ENCODE results near the gene ABHD12. TPM values are rescaled to one million over a fixed set of nuclear protein-coding genes. Genes with fewer than 3 reads are reported as not detected.
A peak's percentile ranks its signal among the peaks of the same experiment; 100 is the strongest.
"Not testable (repeated sequence)": the region's sequence is repeated elsewhere in the genome, so short reads cannot be mapped to it uniquely, and the experiment has no call there.

The ABHD12 gene
- total RNA-seq, 1 donor from 2014 or later = 29.0 TPM

DNA sequence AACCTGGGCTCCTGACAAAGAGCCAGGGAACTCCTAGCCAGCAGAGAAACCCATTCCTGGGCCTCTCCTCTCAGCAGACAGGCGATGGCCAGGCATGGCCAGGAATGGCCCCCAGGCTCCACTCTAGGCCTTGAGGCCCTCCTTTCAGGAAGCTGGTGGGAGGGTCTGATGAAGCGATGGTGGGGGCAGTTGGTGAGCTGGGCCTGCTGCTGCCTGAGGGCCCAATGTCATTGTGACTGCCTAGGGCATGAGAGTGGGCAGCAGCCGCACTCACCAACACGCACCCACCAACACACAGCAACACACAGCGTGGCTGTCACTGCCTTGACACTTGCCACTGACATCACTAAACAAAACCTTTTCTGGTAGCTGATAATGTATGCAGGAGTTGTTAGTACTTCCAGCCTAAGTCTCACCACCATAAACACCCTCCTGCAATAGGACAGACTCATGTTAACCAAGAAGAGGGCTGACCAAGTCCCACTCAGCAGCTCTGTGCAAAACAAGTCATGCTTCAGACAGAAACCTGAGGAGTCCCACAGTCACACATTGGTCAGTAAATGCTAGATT, 69.3 kb downstream of the ABHD12 start:
- Mint-ChIP-seq H3K9me3 (no peaks in the 10 kb centered on the region), H3K4me3 (ENCODE audit: low read depth) (no peak overlapping the region), H3K36me3 (ENCODE audit: low read depth) (peaks cover 25% of the 10 kb centered on the region), H3K4me1 (ENCODE audit: low read depth) (peaks cover 11% of the 10 kb centered on the region), H3K27ac (peak overlapping the region; percentile 72), H3K27me3 (ENCODE audit: low read depth) (no peaks in the 10 kb centered on the region)
- DNase-seq (ENCODE audit: low spot score) = no peak
- intact Hi-C loops (cut with micrococcal nuclease) = no loop called here

DNA sequence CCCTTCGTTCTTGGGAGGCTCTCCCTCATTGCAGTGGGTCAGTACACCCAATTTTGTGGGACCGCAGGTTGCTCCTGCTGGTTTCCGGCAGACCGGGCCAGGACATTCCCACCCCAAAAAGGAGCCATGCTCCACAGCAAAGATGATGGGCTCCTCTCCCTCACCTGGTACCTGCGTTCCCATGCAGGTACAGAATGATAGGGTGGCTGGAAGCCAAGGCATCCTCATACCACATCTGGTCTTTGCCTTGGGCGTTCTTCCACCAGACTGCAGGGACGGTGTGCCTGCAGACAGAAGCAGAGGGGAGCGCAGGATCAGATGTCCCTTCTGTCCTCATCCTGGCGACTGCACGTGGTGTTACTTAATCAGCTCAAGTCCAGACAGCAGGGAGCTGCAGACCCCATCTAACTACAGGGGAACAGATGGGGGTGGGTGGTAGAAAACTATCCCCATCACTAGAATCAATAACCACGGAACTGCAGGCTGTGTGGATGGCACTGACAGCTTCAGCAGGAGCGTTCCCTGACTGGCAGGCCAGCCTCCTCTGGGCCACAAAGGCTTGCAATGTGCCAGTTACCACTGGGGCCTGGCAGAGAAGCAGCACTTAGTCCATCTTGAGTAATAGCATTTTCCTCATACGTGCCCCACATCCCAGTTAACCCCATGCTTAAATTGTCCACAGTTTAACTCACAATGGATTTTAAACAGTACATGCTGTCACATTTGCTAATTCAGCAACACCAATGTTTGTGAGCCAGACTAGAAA, 70.4 kb downstream of the ABHD12 start:
- Mint-ChIP-seq H3K4me1 (ENCODE audit: low read depth) (peaks cover 13% of the 10 kb centered on the region), H3K36me3 (ENCODE audit: low read depth) (peaks cover 25% of the 10 kb centered on the region), H3K4me3 (ENCODE audit: low read depth) (no peak overlapping the region), H3K27ac (no peak overlapping the region), H3K27me3 (ENCODE audit: low read depth) (no peaks in the 10 kb centered on the region), H3K9me3 (no peaks in the 10 kb centered on the region)
- DNase-seq (ENCODE audit: low spot score) = no peak
- intact Hi-C loops (cut with micrococcal nuclease) = no loop called here

DNA sequence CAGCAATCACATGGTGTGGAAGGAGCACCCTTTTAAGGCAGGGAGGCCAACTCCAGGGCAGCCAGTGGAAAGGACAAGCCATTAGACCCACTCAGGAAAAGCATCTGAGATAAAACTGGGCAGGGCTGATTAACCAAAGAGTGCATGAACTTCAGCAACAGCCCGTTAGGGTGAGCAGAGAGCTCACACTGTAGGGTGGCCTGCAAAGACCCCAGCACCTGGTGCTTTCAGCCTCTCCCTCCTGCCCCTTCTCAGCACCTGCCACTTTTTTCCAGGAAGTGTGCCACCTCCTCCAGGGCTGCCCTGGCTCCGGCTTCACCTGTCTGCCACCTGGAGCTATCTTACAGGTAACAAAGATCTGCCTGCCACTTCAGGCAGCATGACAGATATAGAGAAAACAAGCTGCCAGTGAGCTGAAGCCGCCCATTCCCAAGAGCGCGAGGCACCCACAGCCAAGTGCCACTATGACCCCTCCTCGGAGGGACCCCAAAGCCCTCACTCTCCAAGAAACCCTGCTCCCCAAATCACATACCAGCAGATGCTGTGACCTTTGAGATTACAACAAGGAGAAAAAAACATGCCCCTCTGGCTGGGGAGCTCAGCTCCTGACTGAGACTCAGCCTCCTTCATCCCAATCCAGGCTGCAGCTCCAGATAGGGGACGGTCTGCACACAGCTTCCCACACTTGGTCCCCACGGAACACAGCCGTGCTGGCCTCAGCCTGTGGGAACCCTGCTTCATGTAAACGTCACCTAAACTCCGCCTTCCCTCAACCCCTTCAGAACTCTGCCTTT, 71.2 kb downstream of the ABHD12 start:
- Mint-ChIP-seq H3K4me3 (ENCODE audit: low read depth) (no peak overlapping the region), H3K9me3 (no peaks in the 10 kb centered on the region), H3K4me1 (ENCODE audit: low read depth) (peaks cover 13% of the 10 kb centered on the region), H3K27ac (no peak overlapping the region), H3K27me3 (ENCODE audit: low read depth) (no peaks in the 10 kb centered on the region), H3K36me3 (ENCODE audit: low read depth) (peaks cover 25% of the 10 kb centered on the region)
- DNase-seq (ENCODE audit: low spot score) = no peak
- intact Hi-C loops (cut with micrococcal nuclease) = no loop called here

DNA sequence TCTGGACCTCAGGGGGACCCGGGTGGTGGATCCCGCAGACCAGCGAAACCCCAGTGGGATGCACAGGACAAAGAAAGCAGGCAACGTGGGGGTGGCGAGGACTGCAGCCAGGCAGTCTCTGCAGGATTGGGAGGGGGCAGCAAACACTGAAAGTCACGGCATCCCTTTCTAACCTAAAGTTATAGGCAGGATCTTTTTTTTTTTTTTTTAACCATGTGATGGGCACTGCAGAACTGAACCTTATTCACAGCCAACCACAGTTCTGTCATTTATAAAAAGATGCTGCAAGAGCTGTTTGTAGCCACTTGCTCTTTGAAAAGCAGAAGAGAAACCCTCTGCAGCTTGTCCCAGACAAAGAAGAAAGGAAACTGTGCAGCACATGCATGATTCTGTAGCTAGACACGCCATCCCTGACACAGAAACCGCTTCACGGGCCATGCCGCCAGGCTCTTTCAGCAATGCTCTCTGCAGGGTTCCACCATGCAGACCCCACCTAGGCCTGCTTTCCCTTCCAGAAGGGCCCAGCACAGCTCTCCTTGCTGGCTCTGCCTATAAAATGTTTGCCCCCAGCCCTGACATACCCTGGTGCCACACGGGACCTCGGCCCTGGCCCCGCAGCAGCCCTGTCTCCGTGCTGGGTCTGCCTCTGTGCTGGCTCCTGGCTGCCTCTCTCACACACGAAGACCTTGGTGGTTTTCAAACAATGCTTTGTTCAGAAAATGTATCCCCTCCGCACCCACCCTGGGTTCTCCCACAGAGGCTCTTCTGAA, 72.0 kb downstream of the ABHD12 start:
- peaks cover 14% of the 10 kb centered on the region for H3K4me1 Mint-ChIP-seq (ENCODE audit: low read depth)
- no peaks in the 10 kb centered on the region for H3K27me3 Mint-ChIP-seq (ENCODE audit: low read depth)
- intact Hi-C loops (cut with micrococcal nuclease) = no loop called here
- H3K27ac Mint-ChIP-seq = no peak overlapping the region
- no peak overlapping the region for H3K4me3 Mint-ChIP-seq (ENCODE audit: low read depth)
- no peak for DNase-seq (ENCODE audit: low spot score)
- H3K36me3 Mint-ChIP-seq (ENCODE audit: low read depth) = peaks cover 23% of the 10 kb centered on the region
- no peaks in the 10 kb centered on the region for H3K9me3 Mint-ChIP-seq

DNA sequence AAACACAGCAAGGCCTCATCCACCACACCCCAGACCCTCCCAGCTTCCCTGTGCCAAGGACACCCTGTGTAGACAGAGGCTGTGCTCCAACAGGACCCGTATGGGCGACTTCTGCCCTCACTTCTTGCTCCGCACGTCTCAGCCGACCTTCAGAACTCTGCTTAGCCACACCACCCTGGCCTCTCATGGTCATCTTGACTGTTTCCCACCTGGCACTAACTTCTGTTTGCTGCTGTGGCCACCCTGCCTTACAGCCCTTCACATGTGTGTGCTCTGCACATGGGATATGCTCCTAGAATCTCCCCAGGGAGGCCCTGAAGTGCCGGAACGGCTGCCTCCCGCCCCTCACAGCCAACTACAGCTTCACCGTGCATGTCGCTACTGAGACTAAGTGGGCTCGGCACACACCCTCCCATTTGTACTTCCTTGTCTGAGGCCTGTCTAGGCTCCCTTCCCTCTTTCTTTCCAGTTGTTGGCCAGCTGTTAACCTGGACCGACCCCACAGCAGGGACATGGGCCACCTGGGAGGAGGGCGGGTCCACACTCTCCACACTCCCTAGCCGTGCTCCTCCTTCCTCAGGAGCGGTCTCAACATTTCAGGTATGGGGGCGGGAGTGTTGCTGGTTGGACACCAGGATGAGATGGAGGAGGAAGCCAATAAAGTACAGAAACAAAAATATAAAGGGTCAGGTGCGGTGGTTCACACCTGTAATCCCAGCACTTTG, 73.1 kb downstream of the ABHD12 start:
- no peak overlapping the region for H3K4me3 Mint-ChIP-seq (ENCODE audit: low read depth)
- no peak for DNase-seq (ENCODE audit: low spot score)
- intact Hi-C loops (cut with micrococcal nuclease) = no loop called here
- H3K27me3 Mint-ChIP-seq (ENCODE audit: low read depth) = no peaks in the 10 kb centered on the region
- no peaks in the 10 kb centered on the region for H3K9me3 Mint-ChIP-seq
- no peak overlapping the region for H3K27ac Mint-ChIP-seq
- peaks cover 12% of the 10 kb centered on the region for H3K4me1 Mint-ChIP-seq (ENCODE audit: low read depth)
- peaks cover 16% of the 10 kb centered on the region for H3K36me3 Mint-ChIP-seq (ENCODE audit: low read depth)

DNA sequence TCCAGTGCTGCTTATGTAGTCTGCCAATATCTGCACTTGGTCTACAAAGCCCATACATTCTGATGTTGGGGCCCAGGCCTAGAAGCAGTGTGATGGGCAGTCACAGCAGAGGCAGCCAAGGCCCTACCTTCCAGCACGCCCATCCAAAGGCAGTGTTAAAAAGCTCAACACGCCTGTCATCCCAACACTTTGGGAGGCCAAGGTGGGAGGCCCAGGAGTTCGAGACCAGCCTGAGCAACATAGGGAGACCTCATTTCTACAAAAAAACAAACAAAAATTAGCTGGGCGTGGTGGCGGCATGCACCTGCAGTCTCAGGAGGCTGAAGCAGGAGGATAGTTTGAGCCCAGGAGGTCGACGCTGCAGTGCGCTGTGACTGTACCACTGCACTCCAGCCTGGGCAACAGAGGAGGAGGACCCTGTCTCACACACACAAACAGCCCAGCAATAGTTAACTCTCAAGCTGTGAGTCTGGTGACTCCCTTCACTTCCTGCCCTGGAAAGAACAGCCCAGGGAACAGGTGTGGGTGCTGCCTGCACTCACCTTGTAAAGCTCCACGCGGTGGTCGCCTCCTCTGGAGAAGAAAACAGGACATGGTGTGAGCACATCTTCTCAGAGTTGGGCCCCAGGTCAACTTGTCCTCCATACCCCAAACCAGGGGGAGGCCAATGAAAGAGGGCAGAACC, 74.0 kb downstream of the ABHD12 start:
- H3K27me3 Mint-ChIP-seq (ENCODE audit: low read depth) = no peaks in the 10 kb centered on the region
- DNase-seq (ENCODE audit: low spot score) = no peak
- H3K27ac Mint-ChIP-seq = no peak overlapping the region
- intact Hi-C loops (cut with micrococcal nuclease) = no loop called here
- H3K4me1 Mint-ChIP-seq (ENCODE audit: low read depth) = peaks cover 12% of the 10 kb centered on the region
- H3K36me3 Mint-ChIP-seq (ENCODE audit: low read depth) = peaks cover 12% of the 10 kb centered on the region
- no peak overlapping the region for H3K4me3 Mint-ChIP-seq (ENCODE audit: low read depth)
- no peaks in the 10 kb centered on the region for H3K9me3 Mint-ChIP-seq

DNA sequence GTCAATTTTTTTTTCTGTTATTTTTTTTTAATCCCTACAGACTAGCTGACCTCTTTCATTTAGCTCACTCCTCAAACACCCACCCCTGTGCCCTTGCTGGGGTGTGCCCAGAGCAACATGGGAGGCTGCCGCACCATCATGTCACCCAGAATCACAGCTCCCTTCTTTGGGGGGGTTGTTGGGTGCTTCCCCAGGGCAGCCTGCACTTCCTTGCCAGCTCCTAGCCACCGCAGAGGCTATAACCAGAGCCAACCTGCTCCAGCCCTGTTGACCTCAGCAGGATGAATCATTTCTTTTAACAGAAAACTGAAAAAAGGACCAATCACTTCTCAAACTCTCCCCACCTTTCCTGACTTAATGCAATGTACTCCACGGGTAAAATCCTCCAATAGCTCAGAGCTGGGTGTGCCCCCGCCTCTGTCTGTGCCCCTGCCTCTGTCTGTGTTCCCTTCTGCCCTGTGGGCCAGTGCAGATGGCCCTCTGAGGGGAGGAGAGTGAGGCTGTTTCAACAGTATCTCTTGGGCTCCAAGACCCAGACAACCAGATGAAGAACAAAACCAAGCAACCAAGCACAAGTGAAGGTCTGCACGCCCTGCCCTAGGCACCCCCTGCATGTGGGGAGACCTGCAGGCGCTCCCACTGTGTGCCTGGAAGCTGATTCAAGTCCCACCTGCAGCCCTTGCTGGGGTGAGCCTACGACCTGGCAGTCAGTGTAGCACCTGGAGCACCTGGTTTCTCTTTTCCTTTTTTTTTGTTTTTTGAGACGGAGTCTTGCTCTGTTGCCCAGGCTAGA, 75.0 kb downstream of the ABHD12 start:
- intact Hi-C loops (cut with micrococcal nuclease) = no loop called here
- no peaks in the 10 kb centered on the region for H3K27me3 Mint-ChIP-seq (ENCODE audit: low read depth)
- H3K4me1 Mint-ChIP-seq (ENCODE audit: low read depth) = peaks cover 18% of the 10 kb centered on the region
- H3K9me3 Mint-ChIP-seq = no peaks in the 10 kb centered on the region
- H3K27ac Mint-ChIP-seq = peak overlapping the region; percentile 56
- no peak overlapping the region for H3K4me3 Mint-ChIP-seq (ENCODE audit: low read depth)
- DNase-seq (ENCODE audit: low spot score) = no peak
- H3K36me3 Mint-ChIP-seq (ENCODE audit: low read depth) = peaks cover 6% of the 10 kb centered on the region

DNA sequence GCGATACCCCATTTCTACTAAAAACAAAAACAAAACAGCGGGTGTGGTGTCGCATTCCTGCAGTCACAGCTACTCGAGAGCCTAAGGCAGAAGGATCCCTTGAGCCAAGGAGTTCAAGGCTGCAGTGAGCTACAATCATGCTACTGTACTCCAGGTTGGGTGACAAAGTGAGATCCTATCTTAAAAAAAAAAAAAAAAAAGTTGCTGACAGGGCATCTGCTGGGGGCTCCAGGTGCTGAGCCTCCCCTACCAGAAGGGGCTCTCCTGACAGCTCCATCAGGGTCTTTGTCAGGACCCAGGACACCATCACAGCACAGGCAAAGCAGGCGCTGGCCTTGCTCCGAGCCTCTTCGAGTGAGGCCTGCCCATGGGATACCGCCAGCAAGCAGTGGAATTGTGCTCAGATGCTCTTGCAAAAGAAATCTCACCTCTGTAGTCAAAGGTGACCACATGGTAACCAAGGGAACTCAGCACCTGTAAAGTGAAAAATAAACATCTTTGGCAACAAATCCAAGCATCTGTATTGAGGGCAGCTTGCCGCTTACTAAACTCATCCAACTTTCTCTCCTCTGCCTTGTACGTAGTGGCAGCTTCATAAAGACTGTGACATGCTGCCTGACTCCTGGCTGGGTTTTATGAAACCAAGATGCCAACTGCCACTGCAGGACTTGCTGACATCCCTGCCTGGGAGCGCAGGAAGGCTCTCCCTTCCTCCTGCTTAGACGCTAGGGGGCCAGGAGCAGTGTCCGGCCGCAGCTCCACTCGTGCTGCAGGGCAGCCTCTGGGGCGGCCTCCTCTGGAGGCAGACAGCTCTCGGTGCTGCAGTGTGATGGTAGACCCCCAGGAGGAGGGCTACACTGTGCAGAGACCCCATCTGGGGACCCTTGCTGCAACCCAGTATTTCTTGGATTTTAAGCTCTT, 75.9 kb downstream of the ABHD12 start:
- Mint-ChIP-seq H3K4me3 (ENCODE audit: low read depth) (no peak overlapping the region), H3K27me3 (ENCODE audit: low read depth) (no peaks in the 10 kb centered on the region), H3K27ac (no peak overlapping the region), H3K9me3 (no peaks in the 10 kb centered on the region), H3K36me3 (ENCODE audit: low read depth) (peaks cover 4% of the 10 kb centered on the region), H3K4me1 (ENCODE audit: low read depth) (peaks cover 26% of the 10 kb centered on the region)
- intact Hi-C loops (cut with micrococcal nuclease) = loop anchor here (5.0 kb wide), 1 partner anchor 67 kb away; the partner anchor contains the start of gene PYGB
- no peak for DNase-seq (ENCODE audit: low spot score)

DNA sequence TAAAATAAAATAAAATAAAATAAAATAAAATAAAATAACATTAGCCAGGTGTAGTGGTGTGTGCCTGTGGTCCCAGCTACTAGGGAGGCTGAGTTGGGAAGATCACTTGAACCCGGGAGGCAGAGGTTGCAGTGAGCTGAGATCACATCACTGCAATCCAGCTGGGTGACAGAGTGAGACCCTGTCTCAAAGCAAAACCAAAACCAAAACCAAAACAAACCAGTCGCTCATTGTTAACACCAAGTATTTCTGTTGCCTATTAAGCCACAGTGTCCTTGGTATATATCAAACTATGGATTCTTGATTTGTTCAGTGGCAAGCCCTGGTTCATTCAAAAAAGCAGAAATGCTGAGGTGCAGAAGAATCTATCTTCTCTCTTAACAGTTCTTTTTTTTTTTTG, 77.0 kb downstream of the ABHD12 start:
- H3K4me1 Mint-ChIP-seq (ENCODE audit: low read depth) = peaks cover 36% of the 10 kb centered on the region
- no peaks in the 10 kb centered on the region for H3K9me3 Mint-ChIP-seq
- H3K4me3 Mint-ChIP-seq (ENCODE audit: low read depth) = no peak overlapping the region
- DNase-seq (ENCODE audit: low spot score) = no peak
- no peaks in the 10 kb centered on the region for H3K27me3 Mint-ChIP-seq (ENCODE audit: low read depth)
- intact Hi-C loops (cut with micrococcal nuclease) = loop anchor here (5.0 kb wide), 1 partner anchor 66 kb away; the partner anchor contains the start of gene PYGB
- peak overlapping the region; percentile 67 for H3K27ac Mint-ChIP-seq
- H3K36me3 Mint-ChIP-seq (ENCODE audit: low read depth) = peaks cover 4% of the 10 kb centered on the region

DNA sequence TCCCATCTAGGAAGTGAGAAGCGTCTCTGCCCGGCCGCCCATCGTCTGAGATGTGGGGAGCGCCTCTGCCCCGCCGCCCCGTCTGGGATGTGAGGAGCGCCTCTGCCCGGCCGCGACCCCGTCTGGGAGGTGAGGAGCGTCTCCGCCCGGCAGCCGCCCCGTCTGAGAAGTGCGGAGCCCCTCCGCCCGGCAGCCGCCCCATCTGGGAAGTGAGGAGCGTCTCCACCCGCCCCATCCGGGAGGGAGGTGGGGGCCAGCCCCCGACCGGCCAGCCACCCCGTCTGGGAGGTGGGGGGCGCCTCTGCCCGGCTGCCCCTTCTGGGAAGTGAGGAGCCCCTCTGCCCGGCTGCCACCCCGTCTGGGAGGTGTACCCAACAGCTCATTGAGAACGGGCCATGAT, 77.9 kb downstream of the ABHD12 start:
- not testable (repeated sequence) for H3K4me3 Mint-ChIP-seq (ENCODE audit: low read depth); H3K27me3 Mint-ChIP-seq (ENCODE audit: low read depth); DNase-seq (ENCODE audit: low spot score); H3K9me3 Mint-ChIP-seq; H3K36me3 Mint-ChIP-seq (ENCODE audit: low read depth); H3K27ac Mint-ChIP-seq
- intact Hi-C loops (cut with micrococcal nuclease) = loop anchor here (5.0 kb wide), 1 partner anchor 65 kb away; the partner anchor contains the start of gene PYGB
- peaks cover 36% of the 10 kb centered on the region for H3K4me1 Mint-ChIP-seq (ENCODE audit: low read depth)

Data from activated T-helper 2 cell treated with anti-CD3 and anti-CD28 coated beads, Interferon-gamma antibody, Interleukin-2, Interleukin-4, amounts not matched to agents 10 μg/mL and 5 μg/mL and 100 μg/mL, durations not matched to agents 14 hours and 24 hours and 36 hours (primary cell).